GM19397 (cell line): ENCODE data around the gene ZNF566.
"Not testable (repeated sequence)": the region's sequence is repeated elsewhere in the genome, so short reads cannot be mapped to it uniquely, and the experiment has no call there.

Experiments
- ATAC-seq: cut with Tn5 transposase; IDR thresholded peaks from one replicate; pipeline ENCODE4 v1.9.1; 2021; ENCODE audit warnings: mild to moderate bottlenecking, moderate library complexity; ENCODE audit not compliant: unreplicated experiment

The ZNF566 gene

DNA sequence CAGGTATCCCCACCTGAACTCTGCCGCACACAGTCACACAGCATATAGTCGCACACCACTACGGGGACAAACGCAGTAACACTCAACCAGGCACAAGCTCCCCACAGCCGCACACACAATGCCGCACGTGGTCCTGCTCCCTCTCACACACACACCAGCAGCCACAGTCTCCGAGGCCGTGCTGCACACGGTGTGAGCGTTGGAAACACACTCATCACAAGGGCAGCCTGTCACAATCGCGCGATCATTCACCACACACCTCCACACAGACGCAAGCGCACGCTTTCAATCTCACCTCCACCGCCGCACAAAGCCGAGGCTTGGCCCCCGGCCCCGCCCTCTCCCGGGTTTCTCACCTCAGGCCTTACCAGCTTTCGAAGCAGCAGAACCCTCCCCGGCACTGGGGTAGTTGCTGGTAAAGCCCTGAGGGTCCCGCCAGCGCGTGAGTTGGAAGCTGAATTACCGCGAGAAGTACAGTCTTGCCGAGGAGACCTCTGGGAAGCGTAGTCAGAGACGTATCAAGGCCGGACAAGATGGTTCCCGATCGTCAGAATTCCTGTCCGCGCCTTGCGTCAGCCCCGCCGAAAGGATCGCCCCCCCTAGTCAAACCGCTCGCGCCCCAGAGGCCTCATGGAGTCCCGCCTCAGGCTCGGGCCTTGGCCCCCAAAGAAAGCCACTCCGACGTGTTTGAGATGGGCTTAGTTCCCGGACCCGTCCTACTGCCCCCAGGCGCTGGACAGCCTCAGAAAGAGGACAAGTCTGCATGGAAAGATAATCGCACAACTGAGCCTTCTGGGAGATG lies at the start of gene ZNF566:
ZNF566 (minus strand) TSS at position 444 of the 802 bp plus-strand sequence. CDS start 13,004 bp downstream, outside the sequence.
- peak; percentile 85 for ATAC-seq

DNA sequence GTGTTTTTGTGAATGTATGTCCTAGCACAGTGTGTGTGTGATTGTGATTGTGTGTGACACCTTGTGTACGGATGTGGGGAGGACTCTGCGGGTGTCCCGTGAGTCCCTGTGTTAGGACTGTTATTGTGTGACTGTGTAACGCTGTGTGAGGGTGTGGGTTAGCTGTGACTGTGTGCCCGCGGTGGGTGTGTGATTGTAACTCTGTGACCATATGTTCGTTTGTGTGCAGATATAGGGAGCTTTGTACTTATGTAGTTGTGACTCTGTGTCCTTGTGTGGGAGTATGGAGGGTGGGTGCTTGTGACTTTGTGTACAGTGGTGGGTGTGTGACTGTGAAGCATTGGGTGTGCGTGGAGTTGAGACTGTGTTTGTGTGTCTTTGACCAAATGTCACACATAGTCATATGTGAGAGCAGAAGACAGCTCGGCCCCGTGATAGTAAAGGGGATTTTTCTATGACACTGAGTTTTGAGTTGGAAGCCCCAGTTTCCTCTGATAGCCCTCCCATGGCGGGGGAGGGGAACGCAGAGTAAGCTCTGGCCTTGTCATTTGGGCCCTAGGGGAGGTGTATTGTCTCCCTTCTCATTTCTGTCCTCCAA lies 39.7 kb upstream of the ZNF566 start:
- ATAC-seq: peak; percentile 23

DNA sequence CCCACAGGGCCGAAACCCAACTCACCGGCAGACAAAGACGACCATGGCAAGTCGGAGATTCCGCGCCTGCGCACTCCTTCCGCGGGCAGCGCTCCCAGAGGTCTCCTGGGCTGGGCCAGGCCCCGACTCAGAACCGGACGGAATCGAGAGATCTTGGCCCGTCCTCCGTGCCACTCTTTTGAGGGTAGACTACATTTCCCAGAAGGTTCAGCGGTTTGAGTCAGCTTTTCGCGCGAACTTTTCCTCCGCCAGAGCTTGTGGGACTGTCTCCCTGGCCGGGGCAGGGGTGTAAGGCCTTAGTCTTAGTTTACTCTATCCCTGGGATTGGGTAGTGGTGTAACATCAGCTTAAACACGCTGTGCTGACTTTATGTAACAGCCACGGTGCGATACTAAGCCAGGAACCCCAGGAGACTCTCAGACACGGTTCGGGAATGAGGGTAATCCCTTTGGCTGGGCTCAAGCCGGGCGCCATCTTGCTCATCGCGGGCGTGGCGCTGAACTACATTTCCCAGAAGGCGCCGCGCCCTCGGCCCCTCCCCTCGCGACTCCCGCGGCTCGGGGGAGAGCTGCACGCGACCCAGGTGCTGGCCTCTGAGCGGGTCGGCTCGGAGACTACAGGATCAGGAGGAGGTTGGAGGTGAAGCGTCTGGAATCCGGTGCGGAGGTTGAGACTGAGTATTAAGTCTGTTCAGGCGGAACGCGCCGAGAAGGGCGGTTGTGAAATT lies 39.0 kb upstream of the ZNF566 start, which contains the start of gene ZNF260:
ZNF260 (minus strand) TSS at position 78 of the 727 bp plus-strand sequence. CDS start 13,033 bp downstream, outside the sequence.
- peak; percentile 90 for ATAC-seq

- no peak for ATAC-seq
Observed at GRCh38 chr19:36527873-36528193, 38.5 kb upstream of the ZNF566 start.

GRCh38 chr19:36527341-36527740 lies 38.0 kb upstream of the ZNF566 start:
- no peak for ATAC-seq

DNA sequence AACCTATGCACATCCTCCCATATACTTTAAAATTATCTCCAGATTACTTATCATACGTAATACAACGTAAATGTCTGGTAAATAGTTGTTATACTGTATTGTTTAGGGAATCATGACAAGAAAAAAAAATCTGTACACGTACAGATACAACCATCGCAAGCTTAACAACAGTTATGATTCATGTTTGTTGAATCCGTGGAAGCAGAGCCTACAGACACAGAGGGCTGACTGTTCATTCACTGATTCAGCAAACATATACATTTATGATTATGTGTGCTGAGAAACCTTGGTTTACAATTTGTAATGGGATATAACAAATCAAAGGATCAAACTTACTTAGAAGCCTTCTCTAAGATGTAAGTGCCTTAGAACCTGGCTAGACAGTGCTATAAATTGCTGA lies 37.2 kb upstream of the ZNF566 start:
- ATAC-seq: no peak

- no peak for ATAC-seq
Observed at GRCh38 chr19:36524617-36525016, 35.3 kb upstream of the ZNF566 start.

GRCh38 chr19:36514012-36514612 lies 24.8 kb upstream of the ZNF566 start:
- ATAC-seq: no peak

DNA sequence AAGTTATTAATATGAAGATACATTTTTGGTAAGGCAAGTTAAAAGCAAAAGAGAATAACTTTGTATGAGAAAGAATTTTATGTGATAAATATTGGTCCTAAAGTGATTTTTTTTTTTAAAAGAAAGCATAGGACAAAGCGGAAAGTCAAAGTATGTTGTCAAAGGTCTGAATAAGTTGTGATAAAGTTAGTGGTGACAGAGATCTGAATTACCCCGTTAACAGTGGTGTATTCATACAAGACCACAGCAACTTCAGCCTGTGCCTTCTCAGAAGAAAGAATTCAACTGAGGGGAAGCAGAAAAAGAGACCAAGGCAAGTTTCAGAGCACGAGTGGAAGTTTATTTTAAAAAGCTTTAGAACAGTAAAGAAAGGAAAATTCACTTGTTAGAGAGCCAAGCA lies 19.0 kb upstream of the ZNF566 start:
- no peak for ATAC-seq

DNA sequence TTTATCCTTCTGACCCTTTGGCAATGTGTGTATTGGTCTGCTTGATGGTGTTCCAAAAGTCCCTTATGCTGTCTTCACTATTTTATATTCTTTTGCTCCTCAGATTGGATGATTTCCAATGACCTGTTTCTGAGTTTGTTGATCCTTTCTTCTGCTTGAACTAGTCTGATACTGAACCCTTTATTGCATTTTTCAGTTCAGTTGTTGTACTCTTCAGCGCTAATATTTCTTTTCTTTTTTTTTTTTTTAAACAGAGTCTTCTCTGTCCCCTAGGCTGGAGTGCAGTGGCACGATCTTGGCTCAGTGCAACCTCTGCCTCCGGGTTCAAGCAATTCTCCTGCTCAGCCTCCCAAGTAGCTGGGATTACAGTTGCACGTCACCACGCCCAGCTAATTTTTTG lies 12.6 kb upstream of the ZNF566 start:
- no peak for ATAC-seq

- ATAC-seq: no peak
Observed at GRCh38 chr19:36497001-36497400, 7.6 kb upstream of the ZNF566 start.

GRCh38 chr19:36492689-36493453 lies 3.5 kb upstream of the ZNF566 start:
- not testable (repeated sequence) for ATAC-seq

- not testable (repeated sequence) for ATAC-seq
Observed at GRCh38 chr19:36490846-36491245, 1.5 kb upstream of the ZNF566 start.

DNA sequence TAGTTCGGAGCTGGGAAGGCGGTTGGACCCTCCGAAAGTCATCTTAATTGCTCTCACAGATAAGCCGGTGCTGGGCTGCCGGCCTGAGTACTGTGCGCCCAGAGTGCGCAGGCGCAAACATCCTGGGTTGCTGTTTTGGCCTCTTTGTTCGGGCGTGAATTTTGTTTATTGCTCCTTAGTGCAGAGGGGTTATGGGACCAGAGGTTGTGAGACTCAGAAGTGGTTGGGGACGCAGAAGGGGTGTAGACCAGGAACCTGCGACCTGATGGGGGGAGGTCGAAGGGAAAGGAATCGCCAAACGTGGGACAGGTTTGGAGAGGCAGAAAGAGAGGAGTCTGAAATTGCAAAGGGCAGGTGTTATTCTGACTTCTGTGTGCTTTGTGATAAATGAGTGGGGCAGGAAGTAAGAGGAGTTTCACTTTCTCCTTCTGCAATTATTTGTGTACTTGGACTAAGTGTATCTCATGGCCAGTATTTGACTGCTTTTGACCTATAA lies 607 bp upstream of the ZNF566 start:
- ATAC-seq: peak; percentile 61

GRCh38 chr19:36488846-36489117 lies 579 bp downstream of the ZNF566 start:
- peak; percentile 5 for ATAC-seq

DNA sequence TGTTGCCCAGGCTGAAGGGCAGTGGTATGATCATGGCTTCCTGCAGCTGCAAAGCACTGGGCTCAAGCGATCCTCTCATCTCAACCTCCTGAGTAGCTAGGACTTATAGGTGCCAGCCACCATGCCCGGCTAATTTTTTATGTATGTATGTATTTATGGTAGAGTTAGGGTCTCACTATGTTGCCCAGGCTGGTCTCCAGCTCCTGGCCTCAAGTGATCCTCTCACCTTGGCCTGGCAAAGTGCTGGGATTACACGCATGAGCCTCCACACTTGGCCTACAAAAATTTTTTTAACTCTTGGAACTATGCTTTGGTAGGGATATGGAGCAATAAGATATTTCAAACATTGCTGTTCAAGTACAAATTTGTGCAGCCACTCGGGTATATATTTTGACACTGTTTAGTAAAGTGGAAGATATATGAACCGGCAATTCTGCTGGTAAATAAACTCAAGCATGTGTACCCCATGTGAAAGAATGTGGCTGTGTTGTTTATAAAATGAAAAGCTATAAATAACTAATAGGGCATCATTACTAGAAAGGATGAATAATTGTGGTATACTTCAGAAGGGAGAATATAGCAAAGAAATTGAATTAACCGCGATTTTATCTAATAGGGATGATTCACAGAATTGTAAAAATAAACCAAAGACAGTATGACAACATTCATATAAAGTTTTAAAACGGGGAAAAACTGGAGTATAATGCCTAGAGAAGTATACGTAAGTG lies 1.1 kb downstream of the ZNF566 start:
- no peak for ATAC-seq

GRCh38 chr19:36483653-36484052 lies 5.7 kb downstream of the ZNF566 start:
- no peak for ATAC-seq

DNA sequence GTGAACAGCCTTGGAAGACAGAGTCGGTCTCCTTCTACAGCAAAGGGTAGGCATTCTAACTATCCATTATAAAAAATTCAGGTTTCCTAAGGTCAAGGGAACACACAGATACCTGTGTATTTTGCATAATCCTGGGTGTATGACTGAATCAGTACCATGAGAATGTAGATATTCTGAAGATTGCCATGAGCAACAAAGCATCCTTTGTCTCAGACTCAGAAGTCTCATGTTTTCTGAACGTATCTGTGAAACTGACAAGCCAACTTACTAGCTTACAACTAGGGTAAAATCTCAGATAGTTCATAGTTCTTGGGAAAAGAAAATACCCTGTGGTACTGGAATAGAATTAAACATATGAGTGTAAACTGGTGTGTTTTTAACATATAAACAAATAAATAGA lies 6.5 kb downstream of the ZNF566 start:
- ATAC-seq: no peak

DNA sequence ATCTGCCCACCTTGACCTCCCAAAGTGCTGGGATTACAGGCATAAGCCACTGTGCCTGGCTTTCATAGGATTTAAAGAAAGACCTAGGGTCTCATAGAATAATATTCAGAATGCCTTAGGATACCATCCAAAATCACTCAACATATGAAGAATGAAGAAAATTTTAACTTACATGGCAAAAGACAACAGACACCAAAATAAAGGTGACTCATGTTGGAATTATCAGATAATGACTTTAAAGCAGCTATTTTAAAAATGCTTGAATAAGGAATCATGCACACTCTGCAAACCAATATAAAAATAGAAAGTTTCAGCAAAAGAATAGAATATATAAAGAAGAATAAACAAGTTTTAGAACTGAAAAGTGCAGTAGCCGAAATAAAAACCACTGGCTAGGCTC lies 29.3 kb downstream of the ZNF566 start:
- no peak for ATAC-seq

DNA sequence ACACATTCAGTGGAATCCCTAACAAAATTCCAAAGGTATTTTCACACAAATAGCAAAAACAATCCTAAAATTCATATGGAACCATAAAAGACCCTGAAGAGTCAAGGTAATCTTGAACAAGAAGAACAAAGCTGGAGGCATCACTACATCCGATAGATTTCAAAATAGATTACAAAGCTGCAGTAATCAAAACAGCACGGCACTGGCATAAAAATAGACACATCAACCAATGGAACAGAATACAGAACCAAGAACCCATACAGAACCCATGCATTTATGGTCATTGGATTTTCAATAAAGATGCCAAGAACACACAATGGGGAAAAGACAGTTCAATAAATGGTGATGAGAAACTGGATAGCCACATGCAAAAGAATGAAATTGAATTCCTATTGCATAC lies 32.5 kb downstream of the ZNF566 start:
- no peak for ATAC-seq
